Spleen (tissue), 7 donors: ENCODE data around the gene MON2.

ENCODE experiments used
- POLR2AphosphoS5 ChIP-seq, 3 donors: sonication (generic); formaldehyde crosslinking; IDR thresholded peaks; one replicate each; pipeline ENCODE4 v1.5.1; 2017; ENCODE audit warnings: antibody characterized with exemption in 3 of 3
- TF ChIP-seq, protein P1 (sequence below), 11 experiments: fragments of 200-600 bp in 7 of 11; fragments of 450-650 bp in 4 of 11; sonication (generic) in 4 of 11; IDR thresholded peaks in 8 of 11; conservative IDR thresholded peaks in 3 of 11; 1 replicate in 7 of 11; 2 replicates in 4 of 11; pipeline versions ENCODE4 v1.4.0 to v1.8.0; 2016 to 2021; ENCODE audit warnings: antibody characterized with exemption in 11 of 11, inconsistent platforms in 4 of 11, mild to moderate bottlenecking in 1 of 11
- donor health status: DM: no; HTN: no; CAD: no; lungs with moderate emphysema.
- donor health status: DM: no; HTN: no; CAD: no.
- donor health status: DM: no; HTN: no; CAD: no.

DNA sequence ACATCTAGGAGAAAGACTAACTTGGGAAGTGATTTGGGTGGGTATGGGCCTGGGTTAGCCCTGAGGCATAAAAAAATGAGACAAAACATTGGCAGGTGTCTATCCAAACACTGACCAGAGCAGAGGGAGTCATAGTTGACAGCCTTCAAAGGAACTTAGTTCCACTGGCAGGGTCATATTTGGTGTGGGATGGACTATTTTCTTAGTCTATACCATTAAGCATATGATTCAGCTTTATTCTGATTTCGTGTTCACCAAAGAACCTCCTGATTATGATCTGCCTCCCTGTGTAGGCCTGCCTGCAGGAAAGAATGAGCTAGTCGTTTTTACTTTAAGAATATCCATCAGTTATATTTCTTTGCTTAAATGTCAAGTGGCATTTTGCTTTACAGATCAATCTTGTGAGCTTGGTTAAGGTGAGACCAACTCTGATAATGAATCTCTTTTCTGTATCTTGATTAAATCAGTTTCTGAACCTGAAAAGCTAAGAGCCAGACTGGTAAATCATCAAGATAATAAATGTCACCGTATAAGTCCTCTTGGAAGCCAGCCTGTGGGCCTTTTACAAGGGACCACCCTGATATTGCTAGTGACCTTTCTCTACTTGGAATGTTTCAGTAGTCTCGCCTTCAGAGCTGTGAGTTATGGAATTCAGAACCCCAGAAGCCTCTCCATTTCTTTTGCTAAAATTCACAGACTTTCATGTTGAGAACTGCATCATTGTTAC is 182.9 kb downstream of the MON2 start:
- TF ChIP-seq, protein P1, sequence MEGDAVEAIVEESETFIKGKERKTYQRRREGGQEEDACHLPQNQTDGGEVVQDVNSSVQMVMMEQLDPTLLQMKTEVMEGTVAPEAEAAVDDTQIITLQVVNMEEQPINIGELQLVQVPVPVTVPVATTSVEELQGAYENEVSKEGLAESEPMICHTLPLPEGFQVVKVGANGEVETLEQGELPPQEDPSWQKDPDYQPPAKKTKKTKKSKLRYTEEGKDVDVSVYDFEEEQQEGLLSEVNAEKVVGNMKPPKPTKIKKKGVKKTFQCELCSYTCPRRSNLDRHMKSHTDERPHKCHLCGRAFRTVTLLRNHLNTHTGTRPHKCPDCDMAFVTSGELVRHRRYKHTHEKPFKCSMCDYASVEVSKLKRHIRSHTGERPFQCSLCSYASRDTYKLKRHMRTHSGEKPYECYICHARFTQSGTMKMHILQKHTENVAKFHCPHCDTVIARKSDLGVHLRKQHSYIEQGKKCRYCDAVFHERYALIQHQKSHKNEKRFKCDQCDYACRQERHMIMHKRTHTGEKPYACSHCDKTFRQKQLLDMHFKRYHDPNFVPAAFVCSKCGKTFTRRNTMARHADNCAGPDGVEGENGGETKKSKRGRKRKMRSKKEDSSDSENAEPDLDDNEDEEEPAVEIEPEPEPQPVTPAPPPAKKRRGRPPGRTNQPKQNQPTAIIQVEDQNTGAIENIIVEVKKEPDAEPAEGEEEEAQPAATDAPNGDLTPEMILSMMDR (IDR thresholded peaks at IDR 0.05 in 8 of 11, conservative IDR thresholded peaks at IDR 0.05 in 3 of 11), result no peak
- no peak for TF ChIP-seq POLR2AphosphoS5 (IDR thresholded peaks at IDR 0.05)
